ENCODE results near the gene TFDP3. TPM values are rescaled to one million over a fixed set of nuclear protein-coding genes. Genes with fewer than 3 reads are reported as not detected.

Gene TFDP3
- total and polyA plus RNA-seq, 2 of the 13 experiments (the other 11 are each of a cell fraction or from before 2014, with no cell fraction given), result not detected

DNA sequence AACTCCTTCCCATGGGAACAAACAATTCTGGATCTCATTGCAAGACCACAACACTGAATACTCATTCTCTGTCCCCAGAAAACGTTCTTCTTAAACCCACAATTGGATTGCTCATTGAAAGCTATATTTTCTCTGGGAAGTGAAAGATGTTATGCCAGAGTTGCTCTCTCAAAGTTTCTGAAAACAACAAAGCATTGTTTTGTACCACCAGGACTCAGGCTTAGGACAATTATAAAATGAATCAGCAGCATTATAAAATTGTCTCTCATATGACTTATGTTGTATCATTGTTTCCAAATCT lies 26.5 kb downstream of the TFDP3 start:
- no peaks in the 10 kb centered on the region for H3K36me3 ChIP-seq (replicated peaks in 1 of 2; ENCODE audit: control insufficient read depth in 1 of 2, insufficient read depth in 2 of 2, low read length in 2 of 2)
- WGBS (ENCODE audit: low lambda C conversion rate), result 0% methylated on average over 1 of the region's 1 CpG
- no peak overlapping the region for H3K4me3 ChIP-seq (replicated peaks in 1 of 3; ENCODE audit: insufficient read depth in 1 of 3, low read depth in 2 of 3, low read length in 3 of 3)
- BruUV-seq (replicated peaks), result no TSS peak
- DNase-seq (ENCODE audit: low spot score) (no peak), FAIRE-seq (no peak), ATAC-seq (no peak)
- ChIA-PET CTCF (ENCODE audit: low intra/inter-chr PET ratio, low total read pairs) (no interaction called here), POLR2A (no interaction called here)
- no peaks in the 10 kb centered on the region for H3K27me3 ChIP-seq (ENCODE audit: control insufficient read depth in 1 of 2, insufficient read depth in 2 of 2, low read length in 2 of 2)
- H4K20me1 ChIP-seq (ENCODE audit: insufficient read depth, low read length), result no peaks in the 10 kb centered on the region
- in situ Hi-C loops (cut with HindIII; ENCODE audit: extremely low pct_ligation_motif_present, low pct_unique_long_range_greater_than_20kb) (loop anchor here (25.0 kb wide), 1 partner anchor 454 kb away; no protein-coding TSS in a partner anchor), intact Hi-C loops (cut with micrococcal nuclease; ENCODE audit: unreplicated experiment) (no loop called here)
- no peaks in the 10 kb centered on the region for H3K4me1 ChIP-seq (ENCODE audit: insufficient read depth, low read length)
- no peaks in the 10 kb centered on the region for H3K9me3 ChIP-seq (ENCODE audit: low read length)
- no peaks in the 10 kb centered on the region for H3K79me2 ChIP-seq (ENCODE audit: insufficient read depth, low read length)
- H3K9ac ChIP-seq (ENCODE audit: insufficient read depth, low read depth, low read length), result no peak overlapping the region
- no peak overlapping the region for H3K27ac ChIP-seq (ENCODE audit: extremely low read length, insufficient read depth, low read length)
- TF ChIP-seq MEIS2 (CRISPR knock-in tag; IDR thresholded peaks at IDR 0.05) (no peak), KDM5A (IDR thresholded peaks at IDR 0.05; ENCODE audit: borderline replicate concordance, low read length) (no peak), TOE1 (CRISPR knock-in tag; IDR thresholded peaks at IDR 0.05) (no peak), GABPA (IDR thresholded peaks at IDR 0.05; ENCODE audit: low read depth, low read length) (no peak), GABPA (CRISPR knock-in tag; IDR thresholded peaks at IDR 0.05; ENCODE audit: low read depth) (no peak)
- no peak overlapping the region for H3K4me2 ChIP-seq (ENCODE audit: low read depth, low read length)
- H2AFZ ChIP-seq (ENCODE audit: low read length), result no peak overlapping the region

DNA sequence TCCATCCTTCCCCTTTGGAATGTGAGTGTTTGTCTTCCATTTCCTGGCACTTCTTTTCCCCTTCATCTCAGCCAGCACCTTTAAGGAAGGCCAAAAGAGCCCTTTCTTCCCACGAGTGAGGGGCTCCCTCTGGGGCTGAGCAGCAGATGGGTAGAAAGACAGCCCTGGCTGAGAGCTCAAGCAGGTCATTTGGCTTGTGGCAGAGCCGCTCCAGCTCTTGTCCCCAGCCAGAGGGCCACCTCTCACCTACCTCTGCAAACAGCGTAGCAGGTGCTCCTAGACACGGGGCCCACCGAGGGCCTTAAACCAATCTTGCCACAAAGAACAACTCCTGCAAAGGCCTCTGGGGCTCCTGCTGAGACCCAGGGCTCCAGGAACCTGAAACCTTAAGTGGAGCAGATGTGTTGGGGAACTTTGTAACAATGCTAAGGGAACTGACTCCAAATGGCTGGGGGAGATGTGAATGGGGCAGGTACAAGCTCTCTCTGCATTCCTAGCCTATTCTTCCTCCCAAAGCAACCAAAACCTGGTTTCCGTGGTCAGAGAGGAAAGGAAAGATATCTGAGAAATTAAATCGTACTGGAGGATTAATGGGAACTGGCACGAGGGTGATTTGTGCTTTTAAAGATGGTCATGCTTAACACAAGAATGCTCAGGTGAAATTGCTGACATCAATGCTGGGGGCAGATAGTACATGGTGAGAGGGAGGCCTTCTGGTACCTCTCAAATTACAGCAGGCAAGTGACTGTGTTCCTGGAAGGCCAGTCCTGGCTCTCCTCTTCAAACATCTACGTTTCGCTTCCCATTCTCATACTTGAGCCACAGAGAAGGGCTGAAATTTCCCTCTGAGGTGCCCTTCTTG lies 27.0 kb downstream of the TFDP3 start:
- TF ChIP-seq, protein P1, sequence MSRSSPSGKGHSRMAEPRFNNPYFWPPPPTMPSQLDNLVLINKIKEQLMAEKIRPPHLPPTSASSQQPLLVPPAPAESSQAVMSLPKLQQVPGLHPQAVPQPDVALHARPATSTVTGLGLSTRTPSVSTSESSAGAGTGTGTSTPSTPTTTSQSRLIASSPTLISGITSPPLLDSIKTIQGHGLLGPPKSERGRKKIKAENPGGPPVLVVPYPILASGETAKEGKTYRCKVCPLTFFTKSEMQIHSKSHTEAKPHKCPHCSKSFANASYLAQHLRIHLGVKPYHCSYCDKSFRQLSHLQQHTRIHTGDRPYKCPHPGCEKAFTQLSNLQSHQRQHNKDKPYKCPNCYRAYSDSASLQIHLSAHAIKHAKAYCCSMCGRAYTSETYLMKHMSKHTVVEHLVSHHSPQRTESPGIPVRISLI (CRISPR knock-in tag; IDR thresholded peaks at IDR 0.05; ENCODE audit: borderline replicate concordance), result no peak
- TF ChIP-seq CBX2 (IDR thresholded peaks at IDR 0.05; ENCODE audit: low read depth, low read length) (no peak), CBX2 (CRISPR knock-in tag; IDR thresholded peaks at IDR 0.05; ENCODE audit: low read depth) (no peak), ZFP82 (CRISPR knock-in tag; IDR thresholded peaks at IDR 0.05; ENCODE audit: borderline replicate concordance) (no peak), MAFG (CRISPR knock-in tag; IDR thresholded peaks at IDR 0.05) (no peak), SMAD3 (CRISPR knock-in tag; IDR thresholded peaks at IDR 0.05) (no peak)
- TF ChIP-seq, protein P2, sequence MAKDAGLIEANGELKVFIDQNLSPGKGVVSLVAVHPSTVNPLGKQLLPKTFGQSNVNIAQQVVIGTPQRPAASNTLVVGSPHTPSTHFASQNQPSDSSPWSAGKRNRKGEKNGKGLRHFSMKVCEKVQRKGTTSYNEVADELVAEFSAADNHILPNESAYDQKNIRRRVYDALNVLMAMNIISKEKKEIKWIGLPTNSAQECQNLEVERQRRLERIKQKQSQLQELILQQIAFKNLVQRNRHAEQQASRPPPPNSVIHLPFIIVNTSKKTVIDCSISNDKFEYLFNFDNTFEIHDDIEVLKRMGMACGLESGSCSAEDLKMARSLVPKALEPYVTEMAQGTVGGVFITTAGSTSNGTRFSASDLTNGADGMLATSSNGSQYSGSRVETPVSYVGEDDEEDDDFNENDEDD (CRISPR knock-in tag; IDR thresholded peaks at IDR 0.05; ENCODE audit: borderline replicate concordance), result no peak
- no peaks in the 10 kb centered on the region for H3K9me3 ChIP-seq (ENCODE audit: low read length)
- ChIA-PET CTCF (ENCODE audit: low intra/inter-chr PET ratio, low total read pairs) (no interaction called here), POLR2A (no interaction called here)
- intact Hi-C loops (cut with micrococcal nuclease; ENCODE audit: unreplicated experiment), result no loop called here
- H3K27me3 ChIP-seq (ENCODE audit: control insufficient read depth in 1 of 2, insufficient read depth in 2 of 2, low read length in 2 of 2), result no peaks in the 10 kb centered on the region
- H3K4me1 ChIP-seq (ENCODE audit: insufficient read depth, low read length), result peaks cover 6% of the 10 kb centered on the region
- no peaks in the 10 kb centered on the region for H3K79me2 ChIP-seq (ENCODE audit: insufficient read depth, low read length)
- no TSS peak for BruUV-seq (replicated peaks)
- no peak overlapping the region for H3K9ac ChIP-seq (ENCODE audit: insufficient read depth, low read depth, low read length)
- WGBS (ENCODE audit: low lambda C conversion rate), result 17% methylated on average over 8 of the region's 10 CpGs
- no peak for DNase-seq (ENCODE audit: low spot score)
- H2AFZ ChIP-seq (ENCODE audit: low read length), result no peak overlapping the region
- no peaks in the 10 kb centered on the region for H4K20me1 ChIP-seq (ENCODE audit: insufficient read depth, low read length)
- H3K36me3 ChIP-seq (replicated peaks in 1 of 2; ENCODE audit: control insufficient read depth in 1 of 2, insufficient read depth in 2 of 2, low read length in 2 of 2), result no peaks in the 10 kb centered on the region
- H3K4me2 ChIP-seq (ENCODE audit: low read depth, low read length), result no peak overlapping the region
- H3K4me3 ChIP-seq (replicated peaks in 1 of 3; ENCODE audit: insufficient read depth in 1 of 3, low read depth in 2 of 3, low read length in 3 of 3), result no peak overlapping the region
- no peak for FAIRE-seq
- no peak overlapping the region for H3K27ac ChIP-seq (ENCODE audit: extremely low read length, insufficient read depth, low read length)
- in situ Hi-C loops (cut with HindIII; ENCODE audit: extremely low pct_ligation_motif_present, low pct_unique_long_range_greater_than_20kb), result loop anchor here (25.0 kb wide), 1 partner anchor 454 kb away; no protein-coding TSS in a partner anchor
- no peak for ATAC-seq

Data from HepG2 (cell line).